NCI-H446 treated with DMSO at 0.1 percent for 48 hours (cell line): ENCODE data around the gene TMEM9.

Experiments
- DNase-seq: peaks from one replicate; lab custom pipeline; 2025; lab: John Stamatoyannopoulos, UW

TMEM9 gene

DNA sequence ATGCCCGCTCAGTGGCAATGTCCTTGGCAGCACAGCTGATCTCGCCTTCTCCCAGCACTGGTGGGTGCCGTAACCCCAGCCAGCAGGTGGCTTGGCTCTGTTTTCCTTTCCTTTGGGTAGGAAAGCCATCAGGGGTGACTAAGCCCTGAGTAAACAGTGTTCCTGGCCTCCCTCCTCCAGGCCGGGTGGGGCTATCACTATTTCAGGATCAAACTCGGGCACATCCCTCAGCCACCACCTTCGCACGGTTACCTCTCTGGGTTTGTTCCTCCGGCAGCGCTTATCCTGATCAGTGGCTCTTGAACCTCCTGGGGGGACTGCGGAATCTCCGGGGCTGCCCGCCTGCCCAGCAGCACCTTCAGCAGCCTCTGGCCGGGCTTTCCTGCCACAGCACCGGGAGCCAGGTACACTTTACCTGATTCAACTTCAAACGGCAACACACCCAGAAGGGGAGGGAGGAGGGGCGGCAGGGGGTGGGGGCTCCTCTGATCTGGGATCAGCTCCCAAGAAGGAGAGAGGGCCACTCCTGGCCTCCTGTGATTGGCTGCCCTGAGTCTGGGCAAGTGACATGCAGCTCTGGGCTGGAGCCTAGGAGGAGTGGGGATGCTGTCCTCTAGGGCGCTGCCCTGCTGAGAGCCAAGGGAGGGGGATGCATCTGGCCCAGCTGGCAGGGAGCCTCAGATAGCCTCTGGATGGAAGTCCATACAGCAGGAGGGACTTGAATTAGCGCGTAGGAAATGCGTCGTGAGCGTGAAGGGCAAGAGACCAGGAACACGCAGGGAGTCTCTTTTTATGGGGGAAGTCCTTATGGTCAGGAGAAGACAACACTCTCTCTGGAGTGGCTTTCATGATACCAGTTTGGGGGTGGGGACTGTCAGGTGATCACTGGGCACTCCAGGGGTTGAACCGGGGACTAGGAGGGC is 27.2 kb downstream of the TMEM9 start, which contains the start of gene ASCL5:
ASCL5 (minus strand) TSS at position 353 of the 923 bp plus-strand sequence. CDS start 11,812 bp downstream, outside the sequence.
- no peak for DNase-seq

DNA sequence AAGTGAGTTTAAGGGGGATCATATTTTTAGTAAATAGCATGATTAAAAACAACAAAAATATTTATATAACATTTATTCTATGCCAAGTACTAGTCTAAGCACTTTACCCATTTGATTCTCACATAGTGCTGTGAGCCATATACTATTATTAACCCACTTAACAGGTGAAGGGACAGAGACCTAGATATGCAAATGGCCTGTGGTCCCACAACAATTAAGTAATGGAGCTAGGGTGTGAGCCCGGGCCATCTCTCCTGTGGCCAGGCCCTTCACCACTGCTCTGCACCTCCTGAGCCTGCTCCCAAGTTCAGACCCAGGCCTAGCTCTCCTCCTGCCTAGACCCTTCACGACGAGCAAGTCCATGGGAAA is 27.8 kb downstream of the TMEM9 start:
- DNase-seq, result no peak

DNA sequence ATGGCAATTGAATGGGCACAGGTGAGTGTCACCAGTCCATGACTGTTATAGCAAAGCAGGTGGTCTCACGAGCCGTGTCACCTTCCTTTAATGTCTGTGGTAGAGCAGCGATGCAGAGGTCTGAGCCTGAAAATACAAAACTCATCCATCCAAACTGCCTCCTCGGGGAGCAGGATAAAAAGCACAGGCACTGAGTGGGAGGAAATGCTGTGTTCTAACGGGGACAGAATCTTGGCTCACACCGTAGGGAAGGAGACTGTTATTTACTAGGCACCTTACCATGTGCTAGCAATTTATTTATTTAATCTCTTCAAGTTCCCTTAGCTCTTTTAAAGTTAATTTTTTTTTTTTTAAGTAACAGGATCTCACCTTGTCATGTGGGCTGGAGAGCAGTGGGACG is 28.5 kb downstream of the TMEM9 start:
- DNase-seq, result no peak

DNA sequence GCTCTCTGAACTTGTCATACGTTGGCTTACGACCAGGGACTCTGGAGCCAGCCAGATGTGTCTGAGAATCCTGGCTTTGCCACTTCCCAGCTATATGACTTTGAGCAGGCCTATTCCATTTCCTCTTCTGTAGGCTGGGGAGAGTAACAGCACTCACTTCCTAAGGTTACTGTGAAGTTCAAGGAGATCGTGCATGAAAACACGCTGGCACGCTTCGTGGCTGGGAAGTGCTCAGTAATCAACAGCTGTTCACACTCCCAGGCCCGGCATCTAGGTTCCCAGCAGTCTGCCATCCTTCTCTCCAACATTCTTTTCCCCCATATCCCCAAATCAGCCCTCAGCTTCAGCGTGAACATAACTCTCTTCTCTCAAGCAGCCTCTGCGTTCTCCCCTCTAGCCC is 29.3 kb downstream of the TMEM9 start:
- no peak for DNase-seq

DNA sequence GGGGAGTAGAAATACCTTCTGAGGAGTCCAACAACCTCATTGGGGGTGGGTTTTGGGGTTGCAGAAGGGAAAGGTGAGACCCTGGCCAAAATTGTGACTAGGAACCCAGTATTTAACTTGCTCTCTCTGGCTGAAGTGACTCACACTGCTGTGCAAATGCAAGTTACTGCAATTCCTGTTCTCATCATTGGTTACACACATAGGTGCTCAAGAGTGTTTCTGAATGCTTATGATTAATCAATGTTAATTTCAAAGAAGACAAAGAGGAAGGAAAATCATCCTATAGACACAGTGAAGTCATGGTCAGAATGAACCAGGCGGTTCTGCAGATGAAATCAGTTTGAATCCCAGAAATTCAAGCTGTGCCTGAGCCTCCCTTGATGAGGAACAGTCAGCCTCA is 30.4 kb downstream of the TMEM9 start:
- no peak for DNase-seq

DNA sequence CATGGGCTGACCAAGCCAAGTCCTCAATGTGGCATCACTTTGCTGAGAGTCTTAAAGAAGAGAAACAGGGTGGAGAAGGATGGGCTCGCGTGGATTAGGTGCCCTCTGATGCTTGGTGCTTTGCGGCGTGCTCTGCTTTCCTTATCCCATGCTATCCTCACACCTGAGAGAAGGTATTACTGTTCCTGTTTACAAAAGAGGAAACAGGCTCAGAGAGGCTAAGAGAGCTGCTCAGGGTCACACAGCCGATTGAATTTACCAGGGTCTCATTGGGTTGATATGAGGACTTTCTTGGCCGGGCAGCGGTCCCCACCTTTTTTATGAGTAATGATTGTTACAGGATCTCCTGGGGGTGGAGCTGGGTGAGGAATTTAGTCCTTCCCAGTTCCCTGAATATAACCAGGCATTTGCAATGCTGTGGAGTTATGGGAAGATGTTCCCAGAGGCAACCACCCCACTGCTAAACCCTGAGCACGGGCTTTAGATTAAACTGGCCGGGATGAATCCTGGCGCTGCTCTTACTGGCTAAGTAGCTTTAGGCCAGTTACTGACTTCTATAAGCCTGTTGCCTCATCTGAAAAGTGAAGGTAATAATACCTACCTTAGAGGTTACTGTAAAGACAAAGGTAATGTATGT is 31.8 kb downstream of the TMEM9 start:
- DNase-seq, result no peak

DNA sequence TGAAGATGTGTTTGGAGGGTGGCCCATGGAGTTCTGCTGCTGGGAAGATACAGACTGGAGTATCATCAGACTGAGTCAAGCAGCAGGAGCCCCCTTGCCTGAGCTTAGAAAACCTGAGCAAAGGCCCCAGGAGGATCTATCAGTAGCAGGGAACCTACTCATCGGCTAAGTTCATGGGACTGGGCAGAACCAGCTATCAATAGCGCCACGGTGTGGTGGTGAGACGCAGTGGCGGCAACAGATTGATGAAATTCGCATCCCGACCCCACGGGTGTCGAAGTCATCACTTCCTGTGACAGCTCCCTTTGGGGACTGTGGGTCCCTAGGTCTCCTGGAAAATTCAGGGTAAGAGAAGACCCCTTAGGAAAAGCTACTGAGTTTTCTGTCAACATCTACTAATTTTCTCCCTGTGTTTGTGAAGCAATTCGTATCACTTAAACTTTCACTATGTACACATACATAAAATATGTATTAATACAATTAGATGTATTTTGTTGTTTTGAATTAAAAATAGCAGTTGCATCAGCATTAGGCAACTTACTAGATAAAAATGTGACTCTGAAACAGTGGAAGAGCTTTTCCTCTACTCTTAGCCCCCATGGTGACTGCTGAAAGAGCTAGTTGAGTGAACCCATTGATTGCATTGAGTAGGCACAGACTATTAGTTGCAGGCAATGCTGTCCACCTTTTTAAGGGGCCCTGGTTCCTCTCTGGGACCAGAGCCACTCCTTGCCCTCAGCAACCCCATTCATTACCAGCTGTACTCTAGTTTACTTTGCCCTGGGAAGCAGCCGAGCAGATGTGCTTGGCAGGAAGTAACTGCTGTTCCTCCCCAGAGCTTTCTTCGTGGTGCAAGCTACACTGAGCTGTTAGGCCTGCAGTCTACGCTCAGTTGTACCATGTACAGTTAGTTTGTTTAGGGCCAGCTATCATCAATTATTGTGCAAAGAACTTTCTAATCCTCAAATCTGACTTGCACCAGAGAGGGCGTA is 34.8 kb downstream of the TMEM9 start:
- no peak for DNase-seq

DNA sequence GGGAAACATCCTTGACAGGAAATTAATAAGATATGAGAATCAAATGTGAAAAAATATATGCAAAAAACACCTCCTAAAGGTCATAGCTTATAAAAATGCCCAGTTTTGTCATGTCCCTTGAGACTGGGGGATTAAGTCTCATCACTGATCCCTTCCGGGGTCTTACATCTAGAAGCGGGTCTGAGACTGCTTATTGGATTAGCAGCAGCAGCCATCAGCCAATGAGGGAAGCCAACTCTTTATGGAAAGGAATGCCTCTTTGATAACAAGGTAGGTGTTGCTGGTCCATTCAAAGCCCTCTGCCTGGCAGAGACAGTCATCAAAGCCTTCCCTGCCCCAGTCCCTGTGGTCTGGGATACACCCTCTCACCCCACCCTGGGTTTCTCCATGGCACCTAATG is 38.2 kb downstream of the TMEM9 start:
- DNase-seq, result no peak

DNA sequence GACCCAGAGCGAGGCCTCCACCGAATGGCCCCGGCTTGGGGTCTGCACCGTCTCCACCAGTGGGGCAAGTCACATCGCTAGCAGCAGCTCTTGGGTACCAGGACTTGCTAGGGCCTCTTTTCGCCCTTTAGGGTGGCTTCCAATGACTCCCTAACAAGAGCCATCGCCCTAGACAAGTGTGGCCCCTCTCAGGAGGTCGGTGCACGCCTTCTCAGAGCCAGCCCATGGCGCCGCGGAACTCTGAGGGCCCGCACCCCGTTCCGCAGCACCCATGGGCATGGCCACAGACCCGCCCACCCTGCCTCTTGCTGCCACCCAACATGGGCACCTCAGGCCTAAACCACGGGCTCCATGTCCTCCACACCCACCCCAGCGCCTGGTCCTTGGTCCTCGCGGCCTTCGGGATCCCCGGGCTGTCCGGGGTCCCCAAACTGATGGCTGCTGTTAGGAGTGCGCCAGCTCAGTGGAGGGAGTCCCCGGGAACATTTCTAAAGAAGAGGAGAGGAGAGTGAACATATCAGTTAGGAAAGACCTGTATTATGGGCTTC is 38.8 kb downstream of the TMEM9 start:
- DNase-seq, result no peak

DNA sequence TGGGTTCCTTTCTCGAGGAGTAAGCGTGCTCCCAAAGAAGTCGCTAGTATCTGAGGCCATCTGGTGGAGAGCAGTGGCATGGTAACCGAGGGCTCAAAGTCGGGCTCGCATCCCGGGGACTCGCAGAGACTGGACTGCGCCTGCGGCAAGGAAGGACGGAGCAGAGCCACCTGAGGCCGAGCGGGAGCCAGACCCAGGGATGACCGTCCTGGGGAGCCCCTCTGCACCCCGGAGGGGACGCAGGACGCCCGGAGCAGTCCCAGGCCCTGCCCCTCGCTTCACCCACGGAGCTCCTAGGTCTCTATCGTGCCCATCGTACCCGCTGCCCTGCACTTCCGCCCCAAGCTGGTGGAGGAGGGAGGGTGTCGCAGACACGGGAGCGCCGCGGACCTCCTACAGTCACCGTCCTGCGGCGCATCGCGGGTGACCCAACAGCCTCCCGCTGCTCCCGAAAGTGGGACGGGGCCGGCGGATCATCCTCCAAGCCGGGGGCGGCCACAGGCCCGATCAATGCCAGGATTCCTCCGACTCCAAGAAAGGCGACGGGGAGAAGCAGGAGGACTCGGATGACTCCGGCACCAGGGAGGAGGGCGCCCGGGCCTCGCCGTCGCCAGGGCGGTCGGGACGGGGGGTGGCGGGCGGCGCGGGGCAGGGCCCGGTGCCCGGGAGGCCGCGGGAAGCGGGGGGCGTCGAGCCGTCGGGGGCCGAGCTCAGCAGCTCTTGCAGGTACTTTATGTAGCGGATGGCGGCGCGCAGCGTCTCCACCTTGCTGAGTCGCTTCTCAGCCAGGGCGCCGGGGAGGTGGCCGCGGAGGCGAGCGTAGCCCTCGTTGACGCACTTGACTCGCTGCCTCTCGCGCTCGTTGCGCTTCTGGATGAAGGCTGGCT is 39.8 kb downstream of the TMEM9 start:
- DNase-seq, result peak; percentile 83

DNA sequence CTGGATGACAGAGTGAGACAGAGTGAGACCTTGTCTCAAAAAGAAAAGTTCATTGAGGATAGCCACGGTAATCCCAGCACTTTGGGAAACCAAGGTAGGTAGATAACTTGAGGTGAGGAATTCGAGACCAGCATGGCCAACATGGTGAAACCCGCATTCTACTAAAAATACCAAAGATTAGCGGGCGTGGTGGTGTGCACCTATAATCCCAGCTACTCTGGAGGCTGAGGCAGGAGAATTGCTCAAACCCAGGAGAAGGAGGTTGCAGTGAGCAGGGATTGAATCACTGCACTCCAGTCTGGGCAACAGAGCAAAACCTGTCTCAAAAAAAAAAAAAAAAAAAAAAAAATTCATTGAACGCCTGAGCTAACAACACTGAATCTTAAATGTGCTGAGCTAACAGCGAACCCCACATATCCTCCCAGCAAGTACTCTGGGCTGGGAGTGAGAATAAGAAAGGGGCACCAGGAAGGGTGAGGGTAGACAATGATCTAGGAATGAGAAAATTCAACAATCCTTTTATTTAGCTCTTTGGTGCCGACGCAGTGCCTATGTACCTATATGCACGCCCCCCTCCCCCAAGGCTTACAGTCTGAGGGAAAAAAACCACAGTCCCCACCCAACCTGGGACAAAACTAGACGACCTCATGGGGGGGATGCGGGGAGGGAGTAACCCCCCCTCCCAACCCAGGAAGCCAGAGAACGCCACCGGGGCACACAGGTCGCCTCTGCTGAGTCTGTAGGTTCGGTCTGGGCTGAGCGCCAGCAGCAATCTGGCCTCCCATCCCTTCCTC is 40.6 kb downstream of the TMEM9 start:
- DNase-seq, result no peak

DNA sequence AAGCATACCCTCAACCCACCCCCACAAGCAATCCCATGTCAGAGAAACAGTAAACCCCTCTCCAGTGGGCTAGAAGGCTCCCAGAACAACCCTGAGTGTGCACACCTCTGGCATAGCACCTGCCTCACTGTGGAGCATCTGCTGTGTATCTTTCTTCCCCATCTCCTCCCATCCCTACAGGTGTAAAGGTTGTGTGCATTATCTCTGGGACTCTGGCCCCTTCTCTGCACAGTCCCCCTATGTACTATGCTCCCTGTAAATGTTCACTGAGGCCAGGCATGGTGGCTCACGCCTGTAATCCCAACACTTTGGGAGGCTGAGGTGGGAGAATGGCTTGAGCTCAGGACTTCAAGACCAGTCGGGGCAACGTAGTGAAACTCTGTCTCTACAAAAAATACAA is 41.3 kb downstream of the TMEM9 start:
- no peak for DNase-seq

DNA sequence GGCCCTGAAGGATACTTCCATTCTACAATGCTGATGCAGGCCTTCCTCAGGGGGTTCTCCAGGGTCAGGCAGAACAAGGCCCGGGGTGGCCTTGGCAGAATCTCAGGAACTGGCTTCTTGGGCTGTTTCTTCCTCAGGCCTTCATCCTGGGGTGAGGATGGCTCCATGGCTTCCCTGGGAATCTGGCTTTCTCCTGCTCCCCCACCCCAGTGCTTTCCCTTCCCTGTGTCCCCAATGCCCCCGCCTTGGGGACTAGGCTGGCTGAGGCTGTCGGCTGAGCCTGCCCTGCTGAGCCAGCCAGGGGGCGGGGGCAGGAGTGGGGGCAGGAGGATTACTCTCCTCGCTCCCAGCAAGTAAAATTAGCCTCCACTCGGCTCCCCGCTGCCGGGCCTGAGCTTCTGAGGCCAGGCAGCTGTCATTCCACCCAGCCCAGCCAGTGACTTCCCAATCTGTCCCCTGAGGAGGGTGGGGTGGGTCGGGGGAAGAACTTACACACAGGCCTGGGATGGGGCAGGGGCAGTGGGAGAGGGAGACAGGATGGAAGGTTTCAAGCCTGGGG is 42.0 kb downstream of the TMEM9 start, which contains the start of gene CACNA1S:
CACNA1S (minus strand) TSS at position 254 of the 559 bp plus-strand sequence; CDS start at position 167, 87 bp downstream.
- DNase-seq, result no peak

DNA sequence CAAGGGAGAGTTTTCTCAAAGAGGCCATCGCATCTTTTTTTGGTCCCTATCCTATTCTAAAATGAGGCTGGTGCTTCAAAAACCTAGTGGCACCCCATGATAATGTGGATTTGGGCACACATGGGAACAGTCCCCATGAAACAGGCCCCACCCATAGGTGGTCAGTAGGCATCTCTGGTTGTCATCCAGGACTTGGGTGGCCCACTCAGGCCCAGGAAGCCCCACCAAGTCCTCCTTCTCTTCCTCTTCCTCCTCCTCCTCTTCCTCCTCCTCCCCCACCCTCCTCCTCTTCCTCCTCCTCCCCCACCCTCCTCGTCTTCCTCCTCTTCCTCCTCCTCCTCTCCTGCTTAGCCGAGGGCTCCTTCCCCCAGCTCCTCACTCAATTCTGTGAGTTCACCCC is 42.6 kb downstream of the TMEM9 start:
- no peak for DNase-seq

DNA sequence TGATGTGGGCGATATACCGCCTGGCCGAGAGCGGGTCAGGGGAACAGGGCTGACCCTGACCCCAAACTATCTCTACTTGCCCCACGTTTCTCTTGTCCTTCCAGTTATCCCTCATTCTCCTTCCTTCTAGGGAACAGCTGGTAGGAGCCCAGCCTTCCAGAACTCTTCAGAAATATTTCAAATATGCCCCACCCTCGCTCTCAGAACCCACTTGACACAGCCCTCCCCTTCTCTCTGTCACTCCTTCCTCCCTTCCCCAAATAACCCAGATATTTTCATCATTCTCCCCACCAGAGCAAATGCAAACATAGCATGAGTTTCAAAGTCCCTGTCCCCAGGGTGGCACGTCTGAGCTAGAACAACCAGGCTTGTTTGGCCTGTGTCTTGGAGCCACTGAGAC is 43.1 kb downstream of the TMEM9 start:
- no peak for DNase-seq

DNA sequence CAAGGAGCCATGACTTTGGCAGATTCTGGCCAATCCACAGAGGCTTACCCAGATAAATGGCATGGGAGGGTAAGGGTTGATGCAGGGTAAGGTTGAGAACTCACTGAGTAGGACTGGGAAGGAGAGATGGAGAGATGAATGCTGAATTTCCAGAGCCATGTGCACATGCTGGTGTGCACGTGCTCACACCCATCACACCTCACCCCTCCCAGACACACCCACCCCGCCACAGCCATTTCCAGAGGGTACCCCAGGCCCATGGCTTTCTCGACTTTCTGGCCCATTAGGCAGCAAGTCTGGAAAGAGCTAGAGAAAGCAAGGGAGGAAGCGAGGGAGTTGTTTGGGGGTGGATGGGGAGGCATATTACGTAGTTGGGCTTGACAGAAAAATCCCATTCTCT is 43.7 kb downstream of the TMEM9 start:
- no peak for DNase-seq

DNA sequence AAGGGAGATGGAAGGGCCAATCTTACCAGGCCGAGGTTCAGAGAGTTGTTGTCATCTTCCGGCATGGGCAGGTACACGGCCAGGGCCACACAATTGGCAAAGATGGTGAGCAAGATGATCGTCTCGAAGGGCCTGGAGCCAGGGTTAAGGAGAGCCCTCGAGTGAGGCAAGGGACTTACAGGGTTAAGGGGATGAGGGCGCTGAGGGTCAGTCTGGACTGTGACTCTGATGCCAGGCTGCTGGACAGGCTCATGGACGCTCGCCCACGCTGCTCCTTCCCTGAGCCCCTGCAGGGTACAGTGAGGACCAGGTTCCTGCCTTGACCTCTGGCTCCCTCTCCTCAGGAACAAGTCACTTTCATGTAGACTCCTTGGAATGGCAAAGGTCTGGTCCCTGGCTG is 44.1 kb downstream of the TMEM9 start:
- no peak for DNase-seq

DNA sequence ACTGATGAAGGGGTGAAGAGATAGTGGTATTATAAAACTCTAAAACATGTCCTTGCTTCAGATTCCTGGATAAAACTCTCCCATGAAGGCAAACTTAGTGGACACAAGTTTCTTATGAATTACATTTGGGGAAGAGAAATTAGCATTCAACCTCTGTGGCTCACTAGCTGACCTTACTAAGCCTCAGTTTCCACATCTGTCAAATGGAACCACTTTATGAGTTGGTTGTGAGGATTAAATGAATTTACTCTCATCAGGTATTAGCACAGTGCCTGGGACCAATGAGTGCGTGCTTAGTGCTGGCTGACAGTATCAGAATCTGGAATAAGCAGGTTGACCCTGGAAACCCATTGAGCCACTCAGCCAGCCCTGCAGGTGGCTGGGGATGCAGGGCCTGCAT is 44.6 kb downstream of the TMEM9 start:
- DNase-seq, result no peak

DNA sequence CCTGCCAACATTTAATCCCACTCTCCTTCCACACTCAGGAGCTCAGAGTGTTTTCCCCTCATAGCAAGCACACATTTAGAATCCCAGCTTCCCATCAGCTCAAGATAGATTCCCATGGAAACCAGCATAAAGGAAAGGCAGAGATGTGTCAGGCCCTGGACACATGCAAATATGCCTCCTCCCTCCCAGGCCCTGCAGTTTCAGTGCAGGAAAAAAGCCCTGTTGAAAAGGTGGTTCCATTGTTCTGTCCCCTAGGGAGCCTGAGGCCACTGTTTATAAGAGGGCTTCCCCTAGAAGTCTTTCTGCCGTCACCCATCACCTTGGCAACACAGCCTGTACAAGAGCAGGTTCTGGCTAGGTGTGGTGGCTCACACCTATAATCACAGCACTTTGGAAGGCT is 45.7 kb downstream of the TMEM9 start:
- no peak for DNase-seq

DNA sequence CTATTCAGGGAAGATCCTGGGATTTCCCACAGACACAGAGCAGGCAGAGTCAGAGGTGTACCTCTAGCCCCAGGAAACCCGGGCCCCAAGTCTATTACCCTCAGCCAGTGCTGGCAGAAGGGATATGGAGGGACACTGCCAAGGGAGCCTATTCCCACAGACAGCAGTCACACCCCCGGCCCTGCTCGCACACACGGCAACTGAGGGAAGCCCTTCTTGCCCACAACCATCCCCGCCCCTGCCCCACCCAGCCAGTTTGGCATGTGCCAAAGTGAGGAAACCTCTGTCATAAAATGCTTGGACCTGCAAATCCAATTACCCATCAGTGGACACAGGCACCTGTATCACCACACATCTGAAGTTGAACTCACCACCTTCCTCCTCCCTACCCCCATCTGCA is 48.6 kb downstream of the TMEM9 start:
- no peak for DNase-seq
